ENCODE data around the gene WASF2. TPM values are rescaled to one million over a fixed set of nuclear protein-coding genes. Genes with fewer than 3 reads are reported as not detected.

Gene WASF2
- 47.9 and 62.5 TPM in 2 replicates for total RNA-seq

DNA sequence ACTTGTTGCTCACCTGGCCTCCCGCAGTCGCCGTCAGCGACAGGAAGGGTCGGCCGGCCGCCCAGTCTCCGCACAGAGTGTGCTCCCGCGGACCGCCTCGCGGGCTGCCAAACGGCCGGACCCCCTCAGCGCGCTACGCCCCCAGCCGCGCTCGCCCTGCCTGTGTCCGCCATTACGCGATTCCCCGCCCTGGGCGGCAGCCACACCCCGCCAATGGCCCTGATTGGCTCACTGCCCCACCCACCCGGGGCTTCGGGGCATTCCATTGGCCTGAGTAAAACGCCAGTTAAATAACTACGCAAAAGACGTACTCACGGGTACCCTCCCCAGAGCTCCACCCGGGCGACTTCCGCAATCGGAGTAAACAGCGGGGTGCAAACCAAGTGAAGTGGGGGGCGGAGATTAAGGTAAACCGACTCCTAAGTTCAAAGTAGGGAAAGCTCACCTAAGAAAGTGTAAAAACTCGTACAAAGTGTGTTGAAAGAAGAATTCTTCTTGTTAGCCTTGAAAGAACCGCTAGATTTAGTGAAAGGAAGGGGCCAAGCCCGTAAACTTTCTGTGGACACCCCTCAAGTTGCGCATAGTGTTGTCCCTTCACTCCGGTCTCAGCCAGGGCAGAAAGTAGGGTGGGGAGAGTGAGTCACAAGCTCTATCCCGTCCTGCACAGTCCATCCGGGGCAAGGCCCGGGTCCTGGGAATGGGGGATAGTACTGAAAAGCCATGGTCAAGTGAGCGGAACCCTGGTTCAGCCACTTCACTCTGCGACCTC is at the start of gene WASF2:
Gene WASF2, minus strand, starts transcription at position 195 of the 769 bp plus-strand sequence. CDS start 61,277 bp downstream, outside the sequence.

DNA sequence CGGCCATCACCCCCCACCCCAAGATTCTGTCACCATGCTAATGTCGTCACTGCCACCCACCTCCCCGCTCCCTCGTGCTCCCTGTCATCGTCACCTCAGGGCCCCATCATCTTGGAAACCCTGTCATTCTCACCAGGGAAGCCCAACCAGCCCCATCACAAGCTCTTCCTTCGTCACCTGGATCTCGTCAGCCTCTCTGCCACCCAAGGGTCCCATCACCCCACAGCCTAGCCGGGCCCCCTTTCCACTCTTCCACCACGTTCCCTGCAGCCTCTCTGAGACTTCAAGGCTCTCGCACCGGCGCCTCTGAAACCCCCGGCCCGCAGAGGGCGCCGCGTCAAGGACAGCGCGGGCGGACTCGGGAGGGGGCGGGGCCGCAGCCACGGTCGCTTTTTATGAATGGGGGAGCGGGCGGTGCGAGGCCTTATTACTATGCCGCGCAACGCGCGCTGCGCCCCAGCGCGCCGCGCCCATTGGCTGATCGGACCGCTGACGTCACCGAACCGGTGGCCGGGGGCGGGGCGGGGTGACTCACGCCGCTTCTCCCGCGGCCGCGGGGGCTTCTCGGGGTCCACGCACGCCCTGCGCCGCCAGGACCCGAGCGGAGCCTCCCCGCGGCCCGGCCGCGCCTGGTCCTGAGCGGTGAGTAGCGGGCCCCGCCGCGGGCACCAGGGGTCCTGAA is 97.7 kb downstream of the WASF2 start, which contains the start of gene GPR3:
Gene GPR3, plus strand, starts transcription at position 527 of the 682 bp plus-strand sequence. CDS start 1,177 bp downstream, outside the sequence.

GRCh38 chr1:27383039-27383605 is 106.8 kb downstream of the WASF2 start, which contains the start of gene CD164L2:
Gene CD164L2, minus strand, starts transcription at chr1:27383333. Its CDS starts 94 bp downstream, at chr1:27383239.

GRCh38 chr1:27374362-27375086 is 115.4 kb downstream of the WASF2 start, which contains the start of gene FCN3:
Gene FCN3, minus strand, starts transcription at chr1:27374824. Its CDS starts 6 bp downstream, at chr1:27374818.

DNA sequence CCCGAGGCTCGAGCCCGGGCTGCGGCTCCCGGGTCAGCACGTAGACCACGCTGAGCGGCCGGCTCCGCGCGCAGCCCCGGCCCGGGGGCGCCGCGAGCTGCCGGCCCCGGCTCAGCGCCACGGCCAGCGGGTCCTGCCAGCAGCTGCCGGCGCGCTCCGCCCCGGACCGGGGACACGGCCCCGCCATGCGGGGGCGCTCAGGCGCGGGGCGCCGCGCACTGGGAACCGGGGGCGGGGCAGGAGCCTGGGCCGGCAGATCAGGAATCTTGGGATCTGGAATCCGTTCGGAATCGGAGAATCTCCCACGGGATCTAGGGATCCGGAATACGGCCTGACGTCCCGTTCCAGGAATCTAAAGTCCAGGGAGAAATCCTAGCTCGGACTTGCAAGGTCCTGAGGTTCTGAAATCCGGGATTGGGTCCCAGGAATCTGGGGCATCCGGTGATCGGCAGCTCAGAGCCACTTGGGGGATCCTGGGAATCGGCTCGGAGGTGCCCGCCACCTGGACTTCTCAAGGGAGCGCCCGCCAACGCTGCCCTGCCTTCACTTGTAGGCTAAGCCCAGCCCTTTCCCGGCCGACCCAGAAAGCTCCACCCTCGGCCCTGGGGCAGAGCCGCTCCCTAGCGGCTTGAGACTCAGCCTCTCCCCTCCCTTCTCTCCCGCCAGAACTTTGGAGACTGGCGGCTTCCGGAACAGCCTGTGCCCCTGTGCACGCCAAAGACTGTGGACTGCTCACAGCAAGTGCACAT is 123.4 kb downstream of the WASF2 start, which contains the start of gene MAP3K6:
Gene MAP3K6, minus strand, starts transcription at position 551 of the 749 bp plus-strand sequence. Its CDS starts 364 bp downstream, at position 187.

Other genes with a start within 250 kb of the WASF2 start
- gene TMEM222, start 168.0 kb downstream of the WASF2 start, total RNA-seq, result 9.2 and 22.5 TPM in 2 replicates
- 72.4 and 96.0 TPM in 2 replicates for gene SYTL1, start 148.1 kb downstream of the WASF2 start, total RNA-seq
- gene MAP3K6, start 123.2 kb downstream of the WASF2 start, total RNA-seq, result 29.2 and 45.2 TPM in 2 replicates
- gene FCN3, start 115.3 kb downstream of the WASF2 start, total RNA-seq, result 2.2 TPM in 1 of 2 replicates, not detected in the other
- gene CD164L2, start 106.8 kb downstream of the WASF2 start, total RNA-seq, result 6.3 and 7.2 TPM in 2 replicates
- gene GPR3, start 97.5 kb downstream of the WASF2 start, total RNA-seq, result 0.14 and 2.0 TPM in 2 replicates
- 24.5 and 37.7 TPM in 2 replicates for gene AHDC1, start 114.0 kb upstream of the WASF2 start, total RNA-seq
- gene FGR, start 145.0 kb upstream of the WASF2 start, total RNA-seq, result not detected in 2 replicates
- gene IFI6, start 182.0 kb upstream of the WASF2 start, total RNA-seq, result 5.1 and 7.6 TPM in 2 replicates
- 6.3 and 9.8 TPM in 2 replicates for gene FAM76A, start 235.8 kb upstream of the WASF2 start, total RNA-seq